Keratinocyte (primary cell): Measurements from ENCODE around the gene C17orf114.

Source experiments
- DNase-seq: peaks from one replicate; pipeline ENCODE4 v3.0.0-alpha.2; 2011; ENCODE audit warnings: low read depth, missing footprints, low spot score
- FAIRE-seq: peaks from 2 replicates; lab custom pipeline; 2011; peaks lifted over from hg19 to GRCh38; lab: Jason Lieb, UNC
- H2AFZ ChIP-seq: 2 replicates; pipeline ENCODE4 v1.6.0; 2012; ENCODE audit warnings: low read length, control low read depth, inconsistent platforms; ENCODE audit not compliant: control insufficient read depth
- H3K27ac ChIP-seq: 2 replicates; pipeline ENCODE4 v1.5.1; 2011; ENCODE audit warnings: low read length; ENCODE audit not compliant: control insufficient read depth, insufficient read depth
- H3K27me3 ChIP-seq: 3 replicates; pipeline ENCODE4 v1.6.0; 2011; ENCODE audit warnings: low read length; ENCODE audit not compliant: control insufficient read depth, insufficient read depth; ENCODE audit errors: extremely low read depth
- H3K36me3 ChIP-seq, 2 experiments: 2 replicates in 1 of 2; 3 replicates in 1 of 2; pipeline ENCODE4 v1.5.1; 2011; ENCODE audit warnings: low read length in 2 of 2, mild to moderate bottlenecking in 1 of 2; ENCODE audit not compliant: control insufficient read depth in 2 of 2, insufficient read depth in 2 of 2; ENCODE audit errors: extremely low read depth in 1 of 2
- H3K4me1 ChIP-seq: 3 replicates; pipeline ENCODE4 v1.5.1; 2011; ENCODE audit warnings: low read length; ENCODE audit not compliant: control insufficient read depth, insufficient read depth; ENCODE audit errors: extremely low read depth
- H3K4me2 ChIP-seq: 3 replicates; pipeline ENCODE4 v1.6.0; 2011; ENCODE audit warnings: low read depth, low read length; ENCODE audit not compliant: control insufficient read depth, insufficient read depth; ENCODE audit errors: extremely low read depth
- H3K4me3 ChIP-seq, 3 experiments: fragments of 200-600 bp in 1 of 3; sonication (generic) in 1 of 3; 2 replicates in 2 of 3; 3 replicates in 1 of 3; pipeline ENCODE4 v1.5.1; 2011 to 2016; ENCODE audit warnings: low read length in 3 of 3, mild to moderate bottlenecking in 3 of 3, control low read depth in 2 of 3, inconsistent platforms in 1 of 3, low read depth in 1 of 3, mixed read lengths in 1 of 3, mixed run types in 1 of 3, moderate library complexity in 1 of 3; ENCODE audit not compliant: control insufficient read depth in 2 of 3, insufficient read depth in 2 of 3; ENCODE audit errors: extremely low read depth in 1 of 3
- H3K79me2 ChIP-seq: 2 replicates; pipeline ENCODE4 v1.6.0; 2012; ENCODE audit warnings: low read length; ENCODE audit not compliant: control insufficient read depth, insufficient read depth
- H3K9ac ChIP-seq: 3 replicates; pipeline ENCODE4 v1.6.0; 2011; ENCODE audit warnings: low read length; ENCODE audit not compliant: control insufficient read depth, insufficient read depth; ENCODE audit errors: extremely low read depth
- H3K9me1 ChIP-seq: 3 replicates; pipeline ENCODE4 v1.6.0; 2011; ENCODE audit warnings: low read length; ENCODE audit not compliant: control insufficient read depth, insufficient read depth; ENCODE audit errors: extremely low read depth
- H3K9me3 ChIP-seq: 2 replicates; pipeline ENCODE4 v1.5.1; 2012; ENCODE audit warnings: low read depth, low read length; ENCODE audit not compliant: control insufficient read depth
- H4K20me1 ChIP-seq: 3 replicates; pipeline ENCODE4 v1.6.0; 2011; ENCODE audit warnings: low read length; ENCODE audit not compliant: control insufficient read depth, insufficient read depth; ENCODE audit errors: extremely low read depth
- CTCF ChIP-seq, 3 experiments: IDR thresholded peaks in 1 of 3; conservative IDR thresholded peaks in 1 of 3; optimal IDR thresholded peaks in 1 of 3; 2 replicates in 2 of 3; 3 replicates in 1 of 3; pipeline versions ENCODE3 to v1.5.1; 2011; ENCODE audit warnings: low read length in 3 of 3, mild to moderate bottlenecking in 3 of 3, moderate library complexity in 2 of 3, control low read depth in 1 of 3, inconsistent platforms in 1 of 3; ENCODE audit not compliant: insufficient read depth in 2 of 3; ENCODE audit errors: extremely low read depth in 1 of 3
- EZH2 ChIP-seq: IDR thresholded peaks from one replicate; pipeline ENCODE4 v1.6.1; 2012; ENCODE audit warnings: inconsistent platforms, mild to moderate bottlenecking, low read length, moderate library complexity
- dilution Hi-C: fragments of 300-500 bp; cut with MboI; formaldehyde crosslinking; loops from one replicate; pipeline ENCODE4 v1.7.0; 2020; ENCODE audit warnings: low sequenced_read_pairs; ENCODE audit not compliant: extremely low pct_ligation_motif_present

The C17orf114 gene

GRCh38 chr17:4808378-4808767 lies 6.2 kb upstream of the C17orf114 start:
- H3K36me3 ChIP-seq: peaks cover 15 to 16% of the 10 kb centered on the region in 2 experiments
- dilution Hi-C loops: no loop called here
- H3K27me3 ChIP-seq: no peaks in the 10 kb centered on the region
- peak overlapping the region in 2 of 3 experiments; percentile 64 to 72 for H3K4me3 ChIP-seq
- H3K9ac ChIP-seq: no peak overlapping the region
- no peak for DNase-seq
- H4K20me1 ChIP-seq: no peaks in the 10 kb centered on the region
- TF ChIP-seq EZH2 (no peak), CTCF (optimal IDR thresholded peaks at IDR 0.05 in 1 of 3, IDR thresholded peaks at IDR 0.05 in 1 of 3, conservative IDR thresholded peaks at IDR 0.05 in 1 of 3; ENCODE audit: extremely low read depth in 1 of 3, insufficient read depth in 2 of 3, low read length in 3 of 3) (peak in 1 of 3 experiments; percentile 54)
- peaks cover 4% of the 10 kb centered on the region for H3K79me2 ChIP-seq
- no peak overlapping the region for H3K27ac ChIP-seq
- H3K4me2 ChIP-seq: peak overlapping the region; percentile 86
- H2AFZ ChIP-seq: no peak overlapping the region
- H3K4me1 ChIP-seq: peaks cover 15% of the 10 kb centered on the region
- H3K9me3 ChIP-seq: no peaks in the 10 kb centered on the region
- no peak for FAIRE-seq
- no peaks in the 10 kb centered on the region for H3K9me1 ChIP-seq

DNA sequence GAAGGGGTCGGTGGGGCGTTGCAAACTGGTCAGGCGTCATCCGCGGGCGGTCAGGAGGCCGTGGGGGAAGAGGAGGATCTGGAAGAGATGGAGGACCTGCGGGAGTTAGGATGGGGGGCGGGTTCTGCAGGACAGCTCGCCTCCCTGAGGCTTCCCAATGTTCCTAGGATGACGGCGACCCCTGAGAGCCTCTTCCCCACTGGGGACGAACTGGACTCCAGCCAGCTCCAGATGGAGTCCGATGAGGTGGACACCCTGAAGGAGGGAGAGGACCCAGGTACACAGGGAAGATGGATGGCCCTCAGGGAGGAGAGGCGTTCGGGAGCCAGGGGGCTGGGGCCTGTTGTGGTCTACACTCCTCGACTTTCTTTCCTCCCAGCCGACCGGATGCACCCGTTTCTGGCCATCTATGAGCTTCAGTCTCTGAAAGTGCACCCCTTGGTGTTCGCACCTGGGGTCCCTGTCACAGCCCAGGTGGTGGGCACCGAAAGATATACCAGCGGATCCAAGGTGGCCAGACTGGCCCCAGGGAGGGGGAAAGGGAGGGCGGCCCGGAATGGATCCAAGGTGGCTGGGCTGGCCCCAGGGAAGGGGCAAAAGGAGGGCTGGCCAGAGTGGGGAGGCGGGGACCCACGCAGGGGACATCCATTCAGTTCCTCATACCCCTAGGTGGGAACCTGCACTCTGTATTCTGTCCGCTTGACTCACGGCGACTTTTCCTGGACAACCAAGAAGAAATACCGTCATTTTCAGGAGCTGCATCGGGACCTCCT lies 5.7 kb upstream of the C17orf114 start:
- DNase-seq: no peak
- H4K20me1 ChIP-seq: no peaks in the 10 kb centered on the region

More for the DNA sequence above, 5.7 kb upstream of the C17orf114 start:
- H3K9me1 ChIP-seq: no peaks in the 10 kb centered on the region
- dilution Hi-C loops: no loop called here
- FAIRE-seq: no peak
- peak overlapping the region; percentile 37 for H2AFZ ChIP-seq
- H3K27ac ChIP-seq: no peak overlapping the region
- no peak for TF ChIP-seq EZH2
- TF ChIP-seq CTCF (optimal IDR thresholded peaks at IDR 0.05 in 1 of 3, IDR thresholded peaks at IDR 0.05 in 1 of 3, conservative IDR thresholded peaks at IDR 0.05 in 1 of 3; ENCODE audit: extremely low read depth in 1 of 3, insufficient read depth in 2 of 3, low read length in 3 of 3): no peak
- peak overlapping the region; percentile 44 for H3K9ac ChIP-seq
- H3K79me2 ChIP-seq: peaks cover 4% of the 10 kb centered on the region
- peaks cover 15% of the 10 kb centered on the region for H3K4me1 ChIP-seq
- peaks cover 15 to 16% of the 10 kb centered on the region in 2 experiments for H3K36me3 ChIP-seq
- peak overlapping the region; percentile 64 to 85 (median 72) for H3K4me3 ChIP-seq
- H3K4me2 ChIP-seq: peak overlapping the region; percentile 86
- no peaks in the 10 kb centered on the region for H3K9me3 ChIP-seq
- H3K27me3 ChIP-seq: no peaks in the 10 kb centered on the region
